NCI-H1092 treated with DMSO at 0.1 percent for 48 hours (cell line): ENCODE results near the gene FRMD5.

Experiments
- DNase-seq: peaks from one replicate; lab custom pipeline; 2025; lab: John Stamatoyannopoulos, UW

FRMD5 gene

DNA sequence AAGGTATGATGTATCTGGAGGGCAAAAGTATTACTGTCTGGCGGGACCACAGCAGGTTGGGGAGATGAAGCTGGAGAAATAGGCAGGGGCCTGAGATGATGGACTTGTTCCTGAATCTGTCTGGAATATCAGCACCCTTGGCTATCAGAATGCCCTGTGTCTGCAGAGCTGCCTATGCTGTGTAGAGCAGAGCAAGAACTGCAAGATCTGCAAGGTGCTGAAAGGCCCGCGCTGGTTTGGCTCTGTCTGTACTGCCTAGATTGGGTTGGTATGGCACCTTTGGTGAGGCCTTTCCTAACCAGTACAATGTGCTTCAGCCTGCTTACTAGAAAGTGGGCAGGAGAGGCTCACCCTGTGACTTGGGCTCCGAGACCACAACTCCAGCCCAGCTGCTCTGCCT, 271.5 kb downstream of the FRMD5 start:
- no peak for DNase-seq

DNA sequence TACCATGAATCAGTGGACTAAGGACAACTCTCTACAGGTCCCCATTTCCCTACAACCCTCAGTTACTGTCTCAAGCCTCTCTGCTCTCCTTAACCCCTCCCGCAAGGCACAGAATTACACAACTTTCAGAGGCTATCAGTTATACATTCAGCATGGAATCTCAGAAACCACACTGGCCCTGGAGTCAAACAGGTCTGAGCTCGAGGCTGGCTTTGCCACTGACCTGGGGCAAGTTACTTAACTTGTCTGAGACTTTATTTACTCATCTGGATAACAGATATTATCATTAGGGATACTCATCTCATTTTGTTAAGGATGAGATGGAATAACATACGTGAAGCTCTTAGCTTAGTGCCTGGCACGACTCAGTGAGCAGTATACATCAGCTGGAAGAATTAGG, 273.1 kb downstream of the FRMD5 start:
- no peak for DNase-seq

DNA sequence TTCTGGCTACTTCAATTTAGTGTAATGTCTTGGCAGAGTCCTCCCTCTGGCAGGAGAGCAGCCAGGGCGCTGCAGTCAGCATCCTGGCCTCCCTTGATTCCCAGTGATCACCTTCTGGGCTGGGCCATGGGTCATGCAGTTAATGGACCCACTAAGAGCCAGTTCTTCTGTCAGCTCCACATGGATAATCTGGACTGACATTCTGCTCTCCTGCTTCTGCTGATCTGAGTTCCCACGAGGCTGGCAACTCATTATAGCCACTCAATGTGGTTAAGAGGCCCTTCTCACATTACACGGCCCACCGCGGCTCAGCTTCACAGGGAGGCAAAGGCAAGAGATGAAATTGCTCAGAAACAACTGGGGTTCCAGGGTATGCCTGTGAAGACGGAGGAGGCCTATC, 274.3 kb downstream of the FRMD5 start:
- DNase-seq = peak; percentile 67

DNA sequence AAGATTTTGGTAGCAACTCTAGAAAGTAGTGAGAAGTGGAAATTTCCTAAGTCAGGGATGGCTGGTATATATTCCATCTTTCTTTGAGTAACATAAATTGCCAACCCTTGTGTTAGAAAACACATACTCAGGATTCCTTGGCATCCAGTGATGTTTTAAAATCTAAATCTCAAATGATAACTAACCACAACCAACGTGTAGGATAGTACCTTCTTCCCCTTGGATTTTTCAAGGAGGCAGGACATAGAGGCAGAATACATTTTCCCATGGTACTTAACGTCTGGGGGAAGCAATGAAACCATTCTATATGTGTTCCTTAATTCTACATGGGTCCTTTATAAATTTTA, 274.8 kb downstream of the FRMD5 start:
- no peak for DNase-seq

DNA sequence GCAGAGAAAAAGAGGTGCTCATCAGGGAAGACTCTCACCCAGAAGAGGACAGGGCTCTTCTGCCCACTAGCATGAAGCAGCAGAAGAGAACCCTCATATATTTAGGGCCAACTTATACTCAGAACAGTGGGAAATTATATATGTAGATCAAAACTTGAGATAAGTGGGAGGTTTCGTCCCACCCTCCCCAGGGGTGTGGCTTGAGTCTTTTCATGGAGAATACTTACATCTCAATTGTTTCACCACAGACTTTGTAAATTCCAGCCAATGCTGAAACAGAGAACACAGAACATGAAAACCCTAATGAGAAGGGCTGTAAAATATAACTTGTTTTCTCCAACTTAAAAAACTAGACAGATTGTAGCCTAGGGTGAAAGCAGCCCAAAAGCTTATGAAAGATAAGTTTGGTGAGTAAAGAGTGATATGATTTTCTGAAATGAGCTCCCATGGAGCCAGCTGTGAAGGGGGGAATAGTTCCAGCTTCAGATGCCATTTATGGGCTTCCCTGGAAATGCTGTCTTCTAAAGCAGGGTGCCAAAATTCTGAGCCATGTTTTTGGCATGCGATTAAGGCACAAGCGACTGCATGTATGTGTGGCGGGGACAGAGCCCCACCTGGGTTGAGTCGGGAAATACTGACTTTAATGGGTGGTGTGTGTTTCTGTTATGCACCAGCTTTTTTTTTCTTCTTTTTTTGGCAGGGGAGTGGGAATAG, 275.4 kb downstream of the FRMD5 start:
- no peak for DNase-seq

DNA sequence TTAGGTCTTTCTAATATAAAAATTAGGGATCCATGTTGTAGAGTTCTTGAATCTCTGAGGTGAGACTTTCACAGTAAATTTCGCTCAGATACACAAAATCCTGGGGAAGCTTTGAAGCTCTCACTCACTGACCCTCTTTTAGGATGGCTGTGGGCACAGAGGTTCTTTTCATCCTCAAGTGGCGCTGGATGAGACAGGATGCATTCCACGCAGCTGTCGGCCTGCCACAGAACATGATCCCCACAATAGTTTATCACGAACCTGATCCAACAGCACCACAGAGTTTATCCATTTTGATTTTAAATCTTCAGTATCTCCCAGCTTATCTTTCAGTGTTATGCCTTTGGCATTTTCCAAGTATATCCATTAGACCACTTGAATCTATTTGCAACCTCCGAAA, 276.4 kb downstream of the FRMD5 start:
- DNase-seq = no peak

DNA sequence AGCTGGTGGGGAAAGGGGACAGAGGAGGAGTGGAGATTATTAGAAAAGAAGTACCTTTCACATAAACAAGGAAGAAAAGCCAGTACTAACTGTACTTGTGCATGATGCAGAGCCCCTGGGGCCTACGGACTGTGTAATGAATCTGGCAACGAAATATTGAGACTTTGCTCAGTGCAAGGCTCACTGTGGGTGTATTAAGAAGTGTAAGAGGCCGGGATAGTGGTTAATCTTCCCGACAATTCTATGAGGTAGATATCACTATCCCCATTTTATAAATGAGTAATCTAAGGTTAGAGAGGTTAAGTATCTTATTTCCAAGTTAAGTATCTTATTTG, 278.8 kb downstream of the FRMD5 start:
- no peak for DNase-seq

DNA sequence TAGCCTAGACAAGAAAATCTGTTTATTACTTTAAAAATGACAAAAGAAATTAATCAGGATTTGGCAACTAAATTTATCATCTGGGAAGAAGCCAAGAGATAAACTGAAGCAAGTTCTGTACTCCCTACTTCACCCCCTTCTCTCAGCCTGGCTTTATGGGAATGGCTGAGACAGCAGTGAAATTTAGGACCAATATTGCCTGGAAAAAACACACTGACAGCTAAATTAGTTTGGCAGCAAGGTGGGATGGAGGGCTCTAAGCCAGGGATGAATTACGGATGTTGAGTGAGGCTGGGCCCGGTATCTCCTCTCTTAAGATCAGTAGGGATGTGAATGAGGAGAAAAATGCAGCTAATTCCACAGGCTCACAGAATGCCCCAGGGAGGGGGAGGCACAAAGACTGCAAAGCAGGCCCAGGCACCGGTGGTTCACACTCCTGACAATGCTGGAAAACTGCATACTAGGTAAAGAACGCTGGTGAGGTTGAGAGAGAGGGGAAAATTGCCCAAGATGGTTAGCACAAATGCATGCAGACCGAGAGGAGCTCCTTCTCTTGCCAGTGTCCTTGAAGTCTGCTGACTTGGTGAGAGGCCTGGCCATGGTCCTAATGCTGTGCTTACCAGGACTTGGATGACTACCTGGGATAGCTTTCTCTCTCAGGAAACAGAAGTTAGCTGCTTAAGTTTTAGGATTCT, 279.3 kb downstream of the FRMD5 start:
- no peak for DNase-seq

DNA sequence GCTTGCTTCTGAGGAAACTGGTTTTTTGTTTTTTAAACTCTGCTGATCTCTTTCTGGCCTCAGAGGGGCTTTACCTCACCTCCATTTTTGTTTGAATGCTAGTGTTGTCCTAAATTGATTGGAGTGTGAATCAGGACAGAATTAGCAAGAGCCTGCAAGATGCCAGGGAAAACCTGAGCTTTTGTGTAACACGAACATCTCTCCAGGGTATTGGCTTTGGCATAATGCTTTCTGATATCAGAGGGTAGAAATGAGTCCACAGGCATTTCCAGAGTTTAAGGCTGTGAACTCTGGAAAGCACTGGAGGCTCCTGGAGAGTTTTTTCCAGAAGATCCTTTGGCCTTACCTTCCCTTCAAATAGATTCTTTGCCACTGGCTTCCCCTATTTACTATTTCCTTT, 281.1 kb downstream of the FRMD5 start:
- DNase-seq = no peak

DNA sequence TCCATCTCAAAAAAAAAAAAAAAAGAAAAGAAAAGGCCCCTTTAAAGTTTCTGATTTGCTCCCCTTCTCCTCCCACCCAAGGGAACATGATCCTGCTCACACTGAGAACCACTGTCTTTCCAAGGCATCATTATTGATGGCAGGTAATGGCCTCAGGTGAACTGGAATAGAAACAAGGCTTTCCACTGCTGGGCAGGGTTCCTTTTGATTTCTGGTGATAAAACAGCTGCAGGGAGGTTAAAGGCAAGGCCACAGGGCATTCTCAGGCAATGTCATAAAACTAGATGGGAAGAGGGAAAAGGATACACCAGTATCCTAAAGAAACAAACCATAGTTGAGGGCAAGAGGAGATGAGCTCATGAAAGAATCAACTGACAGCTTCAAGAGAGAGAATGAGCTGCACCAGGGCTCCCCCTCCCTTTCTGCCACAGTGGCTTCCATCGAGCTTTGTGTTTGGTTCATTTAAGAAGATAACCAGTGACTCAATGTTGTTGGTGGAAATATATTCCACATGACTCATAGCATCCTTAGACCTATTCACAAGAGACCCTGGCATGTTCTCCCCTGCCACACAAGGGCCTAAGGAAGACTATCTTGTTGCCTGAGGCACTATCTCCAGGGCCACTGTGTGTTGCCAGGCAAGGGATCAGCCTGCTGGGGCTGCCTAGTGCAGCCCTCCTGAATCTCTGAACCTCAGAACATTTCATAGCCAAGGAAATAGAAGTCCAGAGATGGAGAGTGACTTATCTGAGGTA, 281.9 kb downstream of the FRMD5 start:
- DNase-seq = no peak

DNA sequence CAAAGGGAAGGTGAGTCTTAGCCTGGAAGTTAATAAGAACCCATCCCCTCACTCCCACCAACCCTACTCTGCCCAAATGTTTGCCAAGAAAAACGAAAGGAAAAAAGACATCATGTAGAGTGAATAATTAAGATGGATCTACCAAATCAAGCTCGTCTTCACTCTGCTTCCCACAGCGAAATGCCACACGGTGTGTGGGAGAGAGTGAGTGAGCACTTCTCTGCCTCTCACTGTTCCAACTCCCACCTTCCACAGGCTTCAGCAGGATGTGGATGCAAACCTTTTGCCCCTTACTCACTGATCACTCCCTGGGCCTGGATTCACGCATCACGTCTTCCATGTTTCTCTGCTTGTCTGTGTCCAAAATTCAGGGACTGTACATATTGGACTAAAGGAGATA, 282.9 kb downstream of the FRMD5 start:
- DNase-seq = no peak

DNA sequence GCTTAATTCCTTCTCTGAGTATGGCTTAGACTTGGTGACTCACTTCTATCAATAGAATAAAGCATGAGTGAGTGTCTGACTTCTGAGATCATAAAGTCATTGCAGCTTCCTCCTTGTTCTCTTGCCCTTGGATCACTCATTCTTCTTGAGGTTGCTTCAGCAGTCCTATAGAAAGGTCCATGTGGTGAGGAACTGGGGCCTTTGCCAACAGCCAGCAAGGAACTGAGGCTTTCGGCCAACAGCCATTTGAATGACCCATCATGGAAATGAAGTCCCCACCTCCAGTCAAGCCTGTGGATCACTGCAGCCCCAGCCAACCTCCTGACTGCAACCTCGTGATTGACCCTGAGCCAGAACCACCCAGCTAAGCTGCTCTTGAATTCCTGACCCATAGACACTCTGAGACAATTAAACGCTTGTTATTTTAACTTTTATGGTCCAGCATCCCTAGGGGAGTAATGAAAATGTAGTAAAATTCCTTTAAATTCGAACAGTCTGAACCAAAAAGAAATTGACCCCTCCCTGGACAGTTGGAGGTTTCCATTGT, 283.8 kb downstream of the FRMD5 start:
- no peak for DNase-seq

DNA sequence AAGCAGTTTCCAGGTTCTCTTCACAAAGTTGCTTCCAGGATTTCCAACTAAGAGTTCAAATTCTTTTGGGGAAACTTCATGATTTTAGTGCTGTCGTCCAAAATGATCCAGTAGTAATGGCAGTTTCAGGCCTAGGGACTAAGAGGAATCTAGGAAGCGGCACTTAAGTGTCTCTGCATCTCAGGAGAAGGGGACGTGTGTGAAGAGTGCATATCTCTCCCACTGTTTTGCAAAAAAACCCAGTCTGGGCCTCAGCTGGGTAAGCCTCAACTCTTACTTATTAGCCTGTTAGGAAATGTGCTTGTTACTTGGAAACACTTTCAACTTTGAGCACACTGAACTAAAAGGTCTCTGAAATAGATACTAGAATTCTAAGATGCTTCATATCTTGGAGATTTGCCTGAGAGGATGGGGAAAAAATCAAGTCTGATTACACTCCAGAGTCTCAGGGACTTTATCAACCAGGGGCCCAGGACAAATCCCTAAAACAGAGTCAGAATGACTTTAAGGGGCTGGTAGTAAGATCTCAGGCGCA, 286.5 kb downstream of the FRMD5 start:
- DNase-seq = no peak

DNA sequence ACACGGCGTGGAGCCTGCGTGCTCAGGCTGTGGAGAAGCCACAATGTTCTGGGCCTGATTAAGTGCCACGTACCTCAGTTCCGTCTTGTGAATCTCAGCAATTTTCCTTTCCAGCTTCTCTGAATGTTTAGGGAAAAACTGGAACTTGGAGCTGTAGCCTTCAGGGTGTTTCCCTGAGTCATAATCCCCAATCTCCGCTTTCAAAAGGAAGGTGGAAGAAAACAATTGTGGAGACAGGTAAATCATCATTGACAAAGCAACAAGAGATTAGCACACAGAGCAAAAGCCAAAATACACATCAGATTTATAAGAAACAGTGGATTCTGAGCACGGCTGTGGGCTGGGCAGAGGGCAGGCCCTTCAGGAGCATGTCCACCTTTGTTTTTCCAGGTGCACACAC, 289.3 kb downstream of the FRMD5 start:
- no peak for DNase-seq

DNA sequence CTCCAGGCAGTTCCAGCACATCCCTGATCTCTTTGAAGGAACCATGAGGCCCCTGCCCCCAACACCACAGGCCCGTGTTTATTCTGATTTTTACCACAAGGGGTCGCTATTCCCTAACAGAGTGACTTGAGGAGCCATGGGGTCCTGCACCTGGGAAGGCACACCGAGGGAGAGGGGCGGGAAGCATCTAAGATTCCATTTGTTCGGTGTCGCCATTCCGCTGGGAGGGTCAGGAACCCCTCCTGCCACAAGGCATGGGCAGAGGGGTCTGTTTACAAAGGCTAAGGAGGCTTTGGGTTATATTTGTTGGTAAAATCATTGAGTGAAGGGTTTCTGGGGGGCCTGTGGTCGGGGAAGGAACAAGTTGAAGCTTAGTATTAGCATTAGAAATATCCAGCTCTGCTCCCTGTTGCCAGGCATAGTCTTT, 291.2 kb downstream of the FRMD5 start:
- peak; percentile 40 for DNase-seq

DNA sequence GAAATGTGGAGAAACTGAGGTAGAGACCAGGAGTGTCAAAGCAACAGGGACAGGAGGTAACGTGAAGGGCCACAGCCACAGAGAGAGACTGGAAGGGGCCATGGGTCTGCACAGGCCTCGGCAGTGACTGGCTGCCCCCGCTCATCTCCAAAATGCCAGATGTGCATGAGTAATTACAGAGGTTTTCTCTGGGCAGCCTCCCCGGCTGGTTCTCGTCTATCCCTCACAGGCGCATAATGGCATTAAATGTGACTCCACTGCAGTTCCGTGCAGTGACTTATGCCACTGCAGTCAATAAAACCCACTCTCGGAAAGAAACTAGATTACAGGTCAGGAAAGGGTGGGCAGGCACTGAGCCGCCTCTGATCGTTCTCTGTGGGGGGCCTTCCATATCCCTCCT, 293.6 kb downstream of the FRMD5 start:
- DNase-seq = no peak

DNA sequence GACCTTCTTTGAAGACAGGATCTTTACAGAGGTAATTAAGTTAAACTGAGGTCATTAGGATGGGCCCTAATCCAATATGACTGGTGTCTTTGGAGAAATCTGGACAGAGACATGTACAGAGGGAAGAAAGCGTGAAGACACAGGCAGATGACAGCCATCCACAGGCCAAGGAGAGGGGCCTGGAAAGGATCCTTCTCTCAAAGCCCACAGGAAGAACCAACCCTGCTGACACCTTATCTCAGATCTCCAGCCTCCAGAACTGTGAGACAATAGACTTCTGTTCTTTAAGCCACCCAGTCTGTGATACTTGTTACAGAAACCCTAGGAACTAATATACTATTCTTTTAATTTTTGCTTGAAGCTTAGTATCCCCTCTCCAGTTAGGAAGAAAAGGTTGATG, 294.1 kb downstream of the FRMD5 start:
- no peak for DNase-seq

DNA sequence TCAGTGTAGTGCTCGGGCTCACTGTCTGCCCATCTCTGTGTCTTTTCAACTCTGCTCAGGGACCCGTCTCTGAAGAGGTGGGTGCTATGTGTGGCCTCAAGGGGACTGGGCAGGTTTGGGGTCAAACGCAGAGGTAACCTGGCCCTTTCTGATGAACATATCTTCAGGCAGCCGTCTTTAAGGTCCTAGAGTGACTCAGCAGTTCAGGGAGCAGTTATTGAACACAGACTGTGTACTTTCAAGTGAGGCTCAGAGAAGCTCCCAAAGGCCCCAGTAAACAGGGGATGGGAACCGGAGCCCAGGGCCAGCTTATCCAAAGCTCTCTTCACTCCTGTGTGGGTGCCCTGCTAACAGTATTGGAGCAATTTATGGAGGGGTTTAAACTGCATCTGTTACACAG, 295.1 kb downstream of the FRMD5 start:
- DNase-seq = no peak

DNA sequence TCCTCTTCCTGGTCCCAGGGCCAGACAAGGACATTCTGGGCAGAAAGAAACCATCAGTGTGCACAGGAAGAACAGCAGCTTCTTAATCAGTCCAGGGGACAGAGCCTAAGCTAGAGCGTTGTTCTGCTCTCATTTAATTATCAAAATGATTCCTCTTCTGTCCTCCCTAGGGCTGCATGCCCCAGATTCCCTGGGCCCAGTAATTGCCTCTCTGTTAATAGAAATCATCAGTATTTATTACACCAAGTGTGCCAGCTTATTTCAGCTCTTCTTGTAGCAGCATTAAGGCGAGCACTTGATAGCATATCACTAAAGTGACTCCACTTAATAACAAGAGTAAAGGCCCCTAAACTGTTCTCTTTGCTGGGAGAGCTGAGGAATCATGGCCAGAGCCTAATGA, 296.2 kb downstream of the FRMD5 start:
- DNase-seq = no peak

DNA sequence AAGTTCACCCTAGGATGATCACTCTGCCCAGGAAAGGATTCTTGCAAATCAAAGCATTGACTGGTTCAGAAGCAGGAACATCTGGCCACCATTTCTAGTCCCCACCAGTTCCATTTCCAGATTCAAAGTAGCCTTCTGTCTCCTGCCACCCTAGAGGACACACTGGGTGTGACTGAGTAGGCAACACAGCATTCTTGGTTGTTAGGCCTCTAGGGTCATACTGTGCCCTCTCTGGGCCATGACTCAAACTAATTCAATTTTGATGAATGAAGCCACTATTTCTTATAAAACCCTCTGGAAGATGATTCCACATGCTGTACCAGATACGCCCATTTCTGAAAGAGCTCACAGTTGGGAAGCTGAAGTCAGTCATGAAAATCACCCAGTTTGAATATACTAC, 298.5 kb downstream of the FRMD5 start:
- no peak for DNase-seq

DNA sequence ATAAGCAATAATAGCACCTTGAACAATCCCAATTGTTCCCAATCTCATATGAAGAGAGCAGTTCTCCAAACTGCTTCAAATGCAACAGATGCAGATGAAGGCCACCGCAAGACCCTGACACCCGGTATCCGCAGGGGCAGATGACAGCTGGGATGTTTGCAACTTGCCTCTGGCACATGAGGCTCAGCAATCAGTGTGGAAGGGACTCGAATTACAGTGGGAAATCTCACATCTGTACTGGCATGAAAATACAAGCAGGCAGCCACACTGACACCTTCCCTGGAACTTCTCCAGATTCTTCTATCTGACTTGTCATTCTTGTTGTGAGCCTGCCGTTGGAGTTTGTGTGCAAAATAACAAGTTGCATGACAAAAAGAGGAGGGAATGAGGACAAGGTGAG, 299.5 kb downstream of the FRMD5 start:
- DNase-seq = no peak

DNA sequence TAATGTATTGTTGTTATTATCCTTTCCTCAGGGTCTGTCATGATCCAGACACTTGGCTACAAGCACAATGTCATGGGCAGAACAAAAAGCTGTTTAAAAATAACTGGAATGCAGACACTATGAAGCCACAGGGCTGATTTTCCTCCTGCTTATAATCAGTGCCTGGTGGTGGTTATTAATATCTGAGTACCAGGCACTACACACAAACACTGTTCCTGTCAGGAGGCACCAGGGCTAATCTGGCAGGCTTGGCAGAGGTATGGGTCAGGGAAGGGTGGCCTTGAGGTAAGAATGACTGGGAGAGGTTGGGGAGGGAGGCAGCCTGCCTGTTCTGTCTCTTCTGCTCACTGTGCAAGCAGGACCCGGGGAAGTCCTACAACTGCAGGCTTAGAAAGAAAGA, 301.1 kb downstream of the FRMD5 start:
- no peak for DNase-seq

DNA sequence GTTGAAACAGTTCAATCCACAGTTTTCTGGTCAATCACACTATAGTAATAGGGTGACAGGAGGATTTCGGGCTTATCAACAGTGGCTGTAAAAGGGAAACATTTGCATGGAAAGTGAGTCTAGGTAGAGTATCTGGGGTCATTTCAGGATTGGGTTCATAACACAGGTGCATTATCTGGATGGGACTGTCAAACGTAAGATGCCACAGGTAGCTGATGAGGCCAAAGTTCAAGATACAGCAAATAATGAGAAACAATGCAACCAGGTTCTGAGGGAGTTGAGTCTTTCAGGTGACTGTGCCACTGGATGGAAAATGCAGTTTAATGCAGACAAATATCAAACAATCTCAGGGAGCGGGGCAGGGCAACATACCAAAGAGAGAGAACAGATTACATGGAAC, 306.0 kb downstream of the FRMD5 start:
- no peak for DNase-seq
